MCF 10A (cell line): Measurements from ENCODE around the gene BCL2L12. TPM values are rescaled to one million over a fixed set of nuclear protein-coding genes. Genes with fewer than 3 reads are reported as not detected.

Experiments used
- BruUV-seq: library from RNA; stranded (reverse); fragments of 400-500 nt; replicated peaks from 2 replicates; lab custom pipeline; 2021; lab: Mats Ljungman, UMichigan
- CTCF ChIA-PET: fragments of 300-600 bp; sonication (Branson Sonifier 250); formaldehyde crosslinking; extraction: SDS; loops from one replicate; lab custom pipeline; 2021; ENCODE audit warnings: antibody characterized with exemption, inconsistent platforms; lab: Yijun Ruan, JAX
- POLR2A ChIA-PET: fragments of 300-600, 350-650 bp; sonication (Branson Sonifier 250); formaldehyde crosslinking; extraction: SDS; loops from one replicate; lab custom pipeline; 2020; ENCODE audit warnings: antibody characterized with exemption, inconsistent platforms; lab: Yijun Ruan, JAX
- DNase-seq: peaks from one replicate; pipeline ENCODE4 v3.0.0-alpha.2; 2018; ENCODE audit not compliant: unreplicated experiment
- H3K27ac Mint-ChIP-seq: one replicate; pipeline ENCODE4 v1.8.0; 2022; ENCODE audit warnings: mild to moderate bottlenecking, low read depth, mixed read lengths; ENCODE audit not compliant: unreplicated experiment
- H3K27me3 Mint-ChIP-seq: one replicate; pipeline ENCODE4 v1.8.0; 2022; ENCODE audit warnings: mixed read lengths; ENCODE audit not compliant: insufficient read depth, unreplicated experiment
- H3K36me3 Mint-ChIP-seq: one replicate; pipeline ENCODE4 v1.8.0; 2022; ENCODE audit warnings: mild to moderate bottlenecking, moderate library complexity, mixed read lengths; ENCODE audit not compliant: insufficient read depth, unreplicated experiment
- H3K4me1 Mint-ChIP-seq: one replicate; pipeline ENCODE4 v1.8.0; 2022; ENCODE audit warnings: mixed read lengths; ENCODE audit not compliant: insufficient read depth, unreplicated experiment
- H3K4me3 Mint-ChIP-seq: one replicate; pipeline ENCODE4 v1.8.0; 2022; ENCODE audit warnings: mild to moderate bottlenecking, moderate library complexity, mixed read lengths; ENCODE audit not compliant: unreplicated experiment
- H3K9me3 Mint-ChIP-seq: one replicate; pipeline ENCODE4 v1.8.0; 2022; ENCODE audit warnings: mixed read lengths; ENCODE audit not compliant: unreplicated experiment
- intact Hi-C: fragments of 100-400 bp; cut with micrococcal nuclease; formaldehyde crosslinking; loops from 2 replicates; pipeline ENCODE4 v1.14.1; 2022
- total RNA-seq: library from RNA; stranded (reverse); gene quantifications from 2 replicates; pipeline ENCODE4 v1.2.3, GENCODE V29; 2022
- TF ChIP-seq, protein P1 (sequence below): fragments of 200-600 bp; IDR thresholded peaks from one replicate; pipeline ENCODE4 v1.8.0; 2022; ENCODE audit warnings: antibody characterized with exemption, mild to moderate bottlenecking; ENCODE audit not compliant: unreplicated experiment

Gene BCL2L12
- total RNA-seq, 1 experiment from 2014 or later, result 36.0 TPM

DNA sequence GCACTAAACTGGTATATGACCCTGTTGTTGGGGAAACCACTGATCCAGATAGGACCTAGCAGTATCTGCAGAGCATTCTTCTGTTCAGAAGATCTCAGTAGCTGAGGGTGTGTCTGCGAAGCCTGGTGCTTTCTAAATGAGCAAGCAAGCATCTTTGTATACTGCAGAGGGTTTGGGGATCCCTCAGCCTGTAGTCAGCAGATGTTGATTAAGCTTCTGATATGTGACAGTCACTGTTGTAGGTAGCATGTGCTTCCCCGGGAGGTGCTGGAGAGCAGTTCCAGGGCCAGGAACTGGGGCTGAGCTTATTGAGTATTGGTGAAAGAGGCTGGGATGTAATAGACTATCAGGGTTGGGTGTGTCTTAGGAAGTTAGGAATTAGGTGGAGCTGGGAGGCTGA is 22.3 kb upstream of the BCL2L12 start:
- BruUV-seq, result no TSS peak
- Mint-ChIP-seq H3K4me1 (peaks cover 31% of the 10 kb centered on the region), H3K9me3 (no peaks in the 10 kb centered on the region), H3K4me3 (peak overlapping the region; percentile 84), H3K27ac (peak overlapping the region; percentile 100), H3K36me3 (peaks cover 32% of the 10 kb centered on the region), H3K27me3 (no peaks in the 10 kb centered on the region)
- intact Hi-C loops, result no loop called here
- CTCF ChIA-PET, result interaction anchor here (0.5 to 3.4 kb wide), 4 partner anchors 29 to 73 kb away, joined by 3 to 19 read pairs (median 4); no protein-coding TSS in a partner anchor
- POLR2A ChIA-PET, result interaction anchor here (0.6 to 7.5 kb wide), 9 partner anchors 10 to 207 kb away, joined by 3 to 167 read pairs (median 3); partner anchors contain the start of genes BCL2L12, IRF3, NOSIP and PRMT1
- TF ChIP-seq, protein P1, sequence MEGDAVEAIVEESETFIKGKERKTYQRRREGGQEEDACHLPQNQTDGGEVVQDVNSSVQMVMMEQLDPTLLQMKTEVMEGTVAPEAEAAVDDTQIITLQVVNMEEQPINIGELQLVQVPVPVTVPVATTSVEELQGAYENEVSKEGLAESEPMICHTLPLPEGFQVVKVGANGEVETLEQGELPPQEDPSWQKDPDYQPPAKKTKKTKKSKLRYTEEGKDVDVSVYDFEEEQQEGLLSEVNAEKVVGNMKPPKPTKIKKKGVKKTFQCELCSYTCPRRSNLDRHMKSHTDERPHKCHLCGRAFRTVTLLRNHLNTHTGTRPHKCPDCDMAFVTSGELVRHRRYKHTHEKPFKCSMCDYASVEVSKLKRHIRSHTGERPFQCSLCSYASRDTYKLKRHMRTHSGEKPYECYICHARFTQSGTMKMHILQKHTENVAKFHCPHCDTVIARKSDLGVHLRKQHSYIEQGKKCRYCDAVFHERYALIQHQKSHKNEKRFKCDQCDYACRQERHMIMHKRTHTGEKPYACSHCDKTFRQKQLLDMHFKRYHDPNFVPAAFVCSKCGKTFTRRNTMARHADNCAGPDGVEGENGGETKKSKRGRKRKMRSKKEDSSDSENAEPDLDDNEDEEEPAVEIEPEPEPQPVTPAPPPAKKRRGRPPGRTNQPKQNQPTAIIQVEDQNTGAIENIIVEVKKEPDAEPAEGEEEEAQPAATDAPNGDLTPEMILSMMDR, result no peak
- no peak for DNase-seq

DNA sequence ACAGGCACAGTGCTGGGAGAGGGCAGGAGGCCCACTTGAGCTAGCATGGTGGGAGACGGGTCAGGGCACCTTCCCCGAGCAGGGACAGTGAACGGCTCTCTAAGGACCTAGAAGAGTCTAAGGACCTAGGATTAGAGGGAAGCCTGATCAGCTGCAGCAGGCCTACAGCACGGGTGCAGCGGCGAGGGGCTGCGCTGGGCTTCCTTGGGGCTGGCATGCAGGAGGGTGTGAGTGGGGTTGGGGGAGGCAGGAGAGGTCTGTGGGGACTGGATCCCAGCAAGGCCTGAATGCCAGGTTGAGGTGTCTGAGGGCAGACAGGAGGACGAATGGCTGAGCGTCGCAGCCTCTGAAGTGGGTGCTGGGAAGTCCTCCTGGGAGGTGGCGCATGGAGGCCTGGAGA is 20.1 kb upstream of the BCL2L12 start:
- no TSS peak for BruUV-seq
- Mint-ChIP-seq H3K27me3 (no peaks in the 10 kb centered on the region), H3K27ac (no peak overlapping the region), H3K9me3 (no peaks in the 10 kb centered on the region), H3K36me3 (peaks cover 49% of the 10 kb centered on the region), H3K4me3 (no peak overlapping the region), H3K4me1 (peaks cover 20% of the 10 kb centered on the region)
- intact Hi-C loops, result no loop called here
- DNase-seq, result no peak
- POLR2A ChIA-PET, result no interaction called here
- CTCF ChIA-PET, result interaction anchor here (0.5 to 1.5 kb wide), 7 partner anchors 14 to 137 kb away, joined by 3 to 5 read pairs (median 3); no protein-coding TSS in a partner anchor
- TF ChIP-seq, protein P1, result no peak

DNA sequence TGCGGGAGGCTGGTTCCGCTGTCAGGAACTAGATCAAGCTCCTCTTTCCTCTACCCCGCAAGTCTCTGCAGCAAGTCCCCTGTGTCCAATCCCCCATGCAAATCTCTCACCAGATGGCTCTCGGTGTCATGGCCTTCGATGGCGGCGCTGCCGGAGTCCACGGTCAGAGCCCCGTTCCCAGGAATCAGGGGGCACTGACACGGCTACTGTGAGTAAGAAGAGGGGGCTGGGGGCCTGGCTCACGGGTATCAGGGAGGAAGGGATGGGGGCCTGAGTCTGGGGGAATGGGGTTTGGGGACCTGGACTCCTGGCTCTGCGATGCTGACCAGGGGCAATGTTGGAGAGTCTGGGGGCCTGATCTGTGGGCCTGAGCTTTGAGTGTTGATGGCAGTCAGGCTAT is 19.7 kb upstream of the BCL2L12 start:
- no peak overlapping the region for H3K27ac Mint-ChIP-seq

DNA sequence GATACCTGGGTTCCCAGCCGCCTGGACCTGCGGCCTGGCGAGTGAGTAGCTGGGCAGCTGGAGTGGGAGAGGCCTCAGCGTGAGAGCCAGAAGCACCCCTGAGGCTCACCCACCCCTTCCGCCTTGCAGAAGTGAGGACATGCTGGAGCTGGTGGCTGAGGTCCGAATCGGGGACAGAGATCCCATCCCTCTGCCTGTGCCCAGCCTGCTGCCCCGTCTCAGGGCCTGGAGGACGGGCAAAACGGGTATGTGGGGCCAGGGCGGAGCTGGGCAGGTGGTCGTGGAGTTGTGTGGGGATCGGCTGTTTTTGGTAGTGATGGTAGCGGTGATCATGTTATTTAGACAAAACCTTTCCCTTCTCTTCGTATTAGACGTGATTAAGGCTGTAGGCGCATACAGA is 19.1 kb upstream of the BCL2L12 start:
- no TSS peak for BruUV-seq
- no peak overlapping the region for H3K4me3 Mint-ChIP-seq
- TF ChIP-seq, protein P1, result no peak
- H3K9me3 Mint-ChIP-seq, result no peaks in the 10 kb centered on the region
- H3K27ac Mint-ChIP-seq, result no peak overlapping the region
- CTCF ChIA-PET, result interaction anchor here (1.1 kb wide), 1 partner anchor 25 kb away, joined by 3 read pairs; no protein-coding TSS in a partner anchor
- DNase-seq, result no peak
- intact Hi-C loops, result no loop called here
- H3K36me3 Mint-ChIP-seq, result peaks cover 46% of the 10 kb centered on the region
- H3K27me3 Mint-ChIP-seq, result no peaks in the 10 kb centered on the region
- POLR2A ChIA-PET, result no interaction called here
- peaks cover 20% of the 10 kb centered on the region for H3K4me1 Mint-ChIP-seq

More for the DNA sequence above, 19.7 kb upstream of the BCL2L12 start:
- intact Hi-C loops, result no loop called here
- TF ChIP-seq, protein P1, result no peak
- DNase-seq, result no peak
- ChIA-PET POLR2A (no interaction called here), CTCF (interaction anchor here (0.5 to 1.5 kb wide), 6 partner anchors 14 to 137 kb away, joined by 3 to 5 read pairs (median 3); no protein-coding TSS in a partner anchor)
- Mint-ChIP-seq H3K9me3 (no peaks in the 10 kb centered on the region), H3K4me1 (peaks cover 20% of the 10 kb centered on the region), H3K4me3 (no peak overlapping the region), H3K36me3 (peaks cover 49% of the 10 kb centered on the region), H3K27me3 (no peaks in the 10 kb centered on the region)
- BruUV-seq, result no TSS peak
